ENCODE measurements around the gene SLAIN2. TPM values are rescaled to one million over a fixed set of nuclear protein-coding genes. Genes with fewer than 3 reads are reported as not detected.

Gene SLAIN2
- total RNA-seq, 4 donors from 2014 or later = 28.4 to 355 (median 55.8) TPM

DNA sequence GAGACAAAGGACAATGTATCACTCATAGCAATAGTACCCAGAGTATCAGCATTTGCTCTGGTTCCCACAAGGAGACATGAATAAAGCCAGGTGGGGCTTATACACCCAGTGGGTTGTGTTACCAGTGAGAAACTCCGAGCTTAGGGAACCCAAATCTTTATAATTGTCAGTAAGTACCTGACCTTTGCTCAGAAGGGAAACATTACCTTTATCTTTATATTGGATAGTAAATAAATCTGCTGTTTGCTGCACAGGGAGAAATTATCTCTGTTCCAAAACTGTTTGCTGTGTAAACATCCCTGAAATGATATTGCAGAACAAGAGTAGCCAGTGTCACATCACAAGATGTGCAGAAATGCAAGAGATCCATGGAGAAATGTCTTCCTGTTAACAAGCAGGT lies 12.1 kb upstream of the SLAIN2 start:
- in situ Hi-C loops (cut with MboI; ENCODE audit: low pct_ligation_motif_present in 1 of 4, low pct_unique_long_range_greater_than_20kb in 1 of 4, low sequenced_read_pairs in 3 of 4) (loop anchor here in 2 of 4 donors (25.0 kb wide), 1 partner anchor 458 kb away; the partner anchor contains the start of gene FRYL (in 2 of the 2)), intact Hi-C loops (cut with DNase I; ENCODE audit: low total_unique reads) (no loop called here)
- Histone ChIP-seq H3K9me3 (no peaks in the 10 kb centered on the region), H3K27ac (peak overlapping the region; percentile 29 to 66 (median 56)), H3K27me3 (no peaks in the 10 kb centered on the region), H3K4me1 (peaks cover 4 to 23% (median 10%) of the 10 kb centered on the region in 4 donors), H3K36me3 (no peaks in the 10 kb centered on the region), H3K4me3 (no peak overlapping the region)
- WGBS, 2 donors (ENCODE audit: low coverage in 1 of 2) = 22 to 52% methylated on average over 1 of the region's 1 CpG
- TF ChIP-seq POLR2A (IDR thresholded peaks at IDR 0.05) (no peak), POLR2AphosphoS5 (IDR thresholded peaks at IDR 0.05) (peak in 1 of 3 donors; percentile 36)
- no peak for DNase-seq

DNA sequence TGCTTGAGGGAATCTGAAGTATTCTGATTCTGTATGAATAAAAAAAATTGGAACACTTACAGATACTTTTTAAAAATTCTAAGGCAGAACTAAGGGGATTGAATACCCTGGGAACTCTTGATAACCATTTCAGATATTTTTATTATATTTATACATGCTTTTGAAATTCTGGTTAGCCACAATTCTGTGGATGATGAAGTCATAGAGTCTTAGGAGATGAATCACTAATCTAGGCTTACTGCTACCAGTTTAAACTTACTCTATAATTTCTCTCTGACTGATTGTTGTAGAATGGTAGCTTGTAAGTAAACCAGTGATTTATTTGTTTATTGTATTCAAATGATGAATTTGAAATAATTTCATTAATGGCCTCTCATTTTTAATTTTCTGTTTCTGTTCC lies 11.4 kb upstream of the SLAIN2 start:
- intact Hi-C loops (cut with DNase I; ENCODE audit: low total_unique reads) (no loop called here), in situ Hi-C loops (cut with MboI; ENCODE audit: low pct_ligation_motif_present in 1 of 4, low pct_unique_long_range_greater_than_20kb in 1 of 4, low sequenced_read_pairs in 3 of 4) (loop anchor here in 2 of 4 donors (25.0 kb wide), 1 partner anchor 457 kb away; the partner anchor contains the start of gene FRYL (in 2 of the 2))
- Histone ChIP-seq H3K27me3 (no peaks in the 10 kb centered on the region), H3K27ac (peak overlapping the region in 2 of 4 donors; percentile 2 to 14), H3K9me3 (no peaks in the 10 kb centered on the region), H3K4me3 (no peak overlapping the region), H3K36me3 (no peaks in the 10 kb centered on the region), H3K4me1 (peaks cover 4 to 23% (median 10%) of the 10 kb centered on the region in 4 donors)
- no peak for DNase-seq
- TF ChIP-seq POLR2A (IDR thresholded peaks at IDR 0.05) (no peak), EP300 (IDR thresholded peaks at IDR 0.05; ENCODE audit: low read depth) (no peak), CTCF (IDR thresholded peaks at IDR 0.05) (no peak), POLR2AphosphoS5 (IDR thresholded peaks at IDR 0.05) (no peak)

GRCh38 chr4:48331577-48332330 lies 9.6 kb upstream of the SLAIN2 start:
- H3K9me3 ChIP-seq = no peaks in the 10 kb centered on the region
- no peak for DNase-seq
- TF ChIP-seq CTCF (IDR thresholded peaks at IDR 0.05) (no peak), EP300 (IDR thresholded peaks at IDR 0.05; ENCODE audit: low read depth) (no peak), POLR2AphosphoS5 (IDR thresholded peaks at IDR 0.05) (no peak), POLR2A (IDR thresholded peaks at IDR 0.05) (no peak)
- H3K36me3 ChIP-seq = no peaks in the 10 kb centered on the region
- in situ Hi-C loops (cut with MboI; ENCODE audit: low pct_ligation_motif_present in 1 of 4, low pct_unique_long_range_greater_than_20kb in 1 of 4, low sequenced_read_pairs in 3 of 4) (loop anchor here in 2 of 4 donors (25.0 kb wide), 1 partner anchor 456 kb away; the partner anchor contains the start of gene FRYL (in 2 of the 2)), intact Hi-C loops (cut with DNase I; ENCODE audit: low total_unique reads) (no loop called here)
- no peaks in the 10 kb centered on the region for H3K27me3 ChIP-seq
- H3K4me3 ChIP-seq = no peak overlapping the region
- H3K27ac ChIP-seq = no peak overlapping the region
- 93 to 95% methylated on average over 4 to 9 of the region's 9 CpGs for WGBS, 2 donors (ENCODE audit: low coverage in 1 of 2)
- peaks cover 4 to 23% (median 10%) of the 10 kb centered on the region in 4 donors for H3K4me1 ChIP-seq

DNA sequence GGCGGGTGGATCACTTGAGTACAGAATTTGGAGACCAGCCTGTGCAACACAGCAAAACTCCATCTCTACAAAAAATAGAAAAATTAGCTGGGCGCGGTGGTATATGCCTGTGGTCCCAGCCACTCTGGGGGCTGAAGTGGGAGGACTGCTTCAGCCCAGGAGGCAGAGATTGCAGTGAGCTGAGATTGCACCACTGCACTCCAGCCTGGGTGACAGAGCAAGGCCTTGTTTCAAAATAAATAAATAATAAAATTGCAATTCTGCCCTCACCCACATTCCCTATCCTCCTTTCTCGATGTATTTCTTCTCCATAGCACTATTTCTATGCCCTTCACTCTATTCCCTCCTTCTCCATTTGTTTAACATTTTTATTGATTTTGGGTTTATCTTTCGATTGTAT lies 8.7 kb upstream of the SLAIN2 start:
- Histone ChIP-seq H3K27ac (no peak overlapping the region), H3K4me1 (peaks cover 4 to 30% (median 11%) of the 10 kb centered on the region in 4 donors), H3K27me3 (no peaks in the 10 kb centered on the region), H3K4me3 (no peak overlapping the region), H3K9me3 (no peaks in the 10 kb centered on the region), H3K36me3 (no peaks in the 10 kb centered on the region)
- DNase-seq = no peak
- in situ Hi-C loops (cut with MboI; ENCODE audit: low pct_ligation_motif_present in 1 of 4, low pct_unique_long_range_greater_than_20kb in 1 of 4, low sequenced_read_pairs in 3 of 4) (loop anchor here in 2 of 4 donors (25.0 kb wide), 1 partner anchor 455 kb away; the partner anchor contains the start of gene FRYL (in 2 of the 2)), intact Hi-C loops (cut with DNase I; ENCODE audit: low total_unique reads) (no loop called here)
- WGBS, 2 donors (ENCODE audit: low coverage in 1 of 2) = 79 to 93% methylated on average over 2 to 5 of the region's 5 CpGs
- no peak for TF ChIP-seq CTCF (IDR thresholded peaks at IDR 0.05)
- TF ChIP-seq POLR2AphosphoS5 (IDR thresholded peaks at IDR 0.05) = no peak
- no peak for TF ChIP-seq POLR2A (IDR thresholded peaks at IDR 0.05)
- TF ChIP-seq EP300 (IDR thresholded peaks at IDR 0.05; ENCODE audit: low read depth) = no peak

All from transverse colon (tissue), 4 donors.